ENCODE measurements around the gene MIER1.

Gene MIER1

DNA sequence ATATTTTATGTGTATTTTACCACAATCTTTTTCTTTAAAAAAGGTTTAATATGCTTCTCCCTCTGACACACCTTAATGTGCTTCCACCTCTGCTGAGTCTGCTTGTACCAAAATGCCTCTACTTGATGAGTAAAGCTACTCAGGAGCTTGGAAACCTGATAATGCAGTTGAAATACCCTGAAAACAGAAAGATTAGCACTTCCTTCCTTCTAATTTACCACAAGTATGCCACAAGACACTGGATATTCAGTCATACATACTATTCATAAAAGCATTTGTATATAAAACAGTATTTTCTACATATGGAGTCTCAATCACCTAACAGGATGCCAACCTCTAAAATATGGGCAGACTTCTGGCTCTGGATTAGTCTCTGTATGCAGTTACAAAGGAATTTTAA, 74.2 kb downstream of the MIER1 start:
- no peak for TF ChIP-seq CTCF (IDR thresholded peaks at IDR 0.05; ENCODE audit: low read depth, low read length)
- no peak overlapping the region for H3K4me3 ChIP-seq (ENCODE audit: low read depth, low read length)

DNA sequence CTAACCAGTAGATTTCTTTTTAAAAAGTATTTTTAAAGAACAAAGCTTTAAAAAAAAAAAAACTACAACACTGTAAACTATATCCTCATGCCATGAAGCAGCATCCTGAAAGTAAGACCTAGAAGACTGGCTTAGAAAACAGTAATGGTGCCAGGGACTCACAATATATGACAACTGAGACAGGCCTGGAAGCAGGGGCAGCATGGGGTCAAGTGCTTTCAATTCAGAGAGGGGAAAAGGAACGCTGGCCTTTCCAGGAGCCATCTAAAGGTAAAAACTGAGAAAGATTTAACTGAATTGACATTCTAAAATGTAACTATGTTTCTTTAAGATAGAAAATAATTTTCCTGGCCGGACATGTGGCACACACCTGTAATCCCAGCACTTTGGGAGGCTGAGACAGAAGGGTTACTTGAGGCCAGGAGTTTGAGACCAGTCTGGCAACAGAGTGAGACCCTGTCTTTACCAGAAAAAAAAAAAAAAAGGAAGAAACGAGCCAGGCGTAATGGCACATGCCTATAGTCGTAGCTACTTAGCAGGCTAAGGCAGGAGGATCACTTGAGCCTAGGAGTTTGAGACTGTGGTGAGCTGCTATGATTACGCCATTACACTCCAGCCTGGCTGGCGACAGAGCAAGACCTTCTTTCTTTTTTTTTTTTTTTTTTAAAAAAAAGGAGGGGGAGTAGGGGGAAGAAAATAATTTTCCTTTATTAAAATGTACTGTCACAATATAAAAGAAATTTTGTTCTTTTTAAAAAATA, 75.0 kb downstream of the MIER1 start:
- no peak overlapping the region for H3K4me3 ChIP-seq (ENCODE audit: low read depth, low read length)
- TF ChIP-seq CTCF (IDR thresholded peaks at IDR 0.05; ENCODE audit: low read depth, low read length): no peak

- H3K4me3 ChIP-seq (ENCODE audit: low read depth, low read length): no peak overlapping the region
- no peak for TF ChIP-seq CTCF (IDR thresholded peaks at IDR 0.05; ENCODE audit: low read depth, low read length)
These were observed 77.1 kb downstream of the MIER1 start for GRCh38 chr1:67001682-67002425.

- no peak overlapping the region for H3K4me3 ChIP-seq (ENCODE audit: low read depth, low read length)
- no peak for TF ChIP-seq CTCF (IDR thresholded peaks at IDR 0.05; ENCODE audit: low read depth, low read length)
These were observed 79.4 kb downstream of the MIER1 start for GRCh38 chr1:67004176-67004575.

DNA sequence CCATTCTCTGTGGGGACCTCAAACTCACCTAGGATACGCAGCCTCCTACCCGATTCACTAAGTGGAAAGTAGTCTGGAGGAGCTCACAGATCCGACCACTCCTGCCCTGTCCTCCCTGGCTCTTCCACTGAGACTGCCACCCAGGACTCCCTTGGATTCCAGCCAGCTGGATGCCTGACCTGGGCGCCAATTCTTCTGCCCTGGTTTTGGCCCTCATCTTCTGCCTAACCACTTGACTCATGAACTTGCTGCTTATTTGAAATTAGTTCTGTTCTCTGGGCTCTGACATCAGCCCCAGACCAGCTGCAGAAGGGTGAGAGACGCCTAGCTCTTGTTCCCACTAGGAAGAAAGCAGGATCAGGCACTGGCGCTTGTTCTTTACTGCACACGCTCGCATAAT, 80.3 kb downstream of the MIER1 start:
- no peak overlapping the region for H3K4me3 ChIP-seq (ENCODE audit: low read depth, low read length)
- TF ChIP-seq CTCF (IDR thresholded peaks at IDR 0.05; ENCODE audit: low read depth, low read length): no peak

- no peak overlapping the region for H3K4me3 ChIP-seq (ENCODE audit: low read depth, low read length)
- TF ChIP-seq CTCF (IDR thresholded peaks at IDR 0.05; ENCODE audit: low read depth, low read length): no peak
These were observed 85.0 kb downstream of the MIER1 start for GRCh38 chr1:67009792-67010191.

GRCh38 chr1:67013573-67013972, 88.8 kb downstream of the MIER1 start:
- no peak overlapping the region for H3K4me3 ChIP-seq (ENCODE audit: low read depth, low read length)
- TF ChIP-seq CTCF (IDR thresholded peaks at IDR 0.05; ENCODE audit: low read depth, low read length): no peak
